Measurements from ENCODE around the gene CHPT1. TPM values are rescaled to one million over a fixed set of nuclear protein-coding genes. Genes with fewer than 3 reads are reported as not detected.

Gene CHPT1
- polyA plus RNA-seq, 1 donor from 2014 or later: 20.5 TPM

DNA sequence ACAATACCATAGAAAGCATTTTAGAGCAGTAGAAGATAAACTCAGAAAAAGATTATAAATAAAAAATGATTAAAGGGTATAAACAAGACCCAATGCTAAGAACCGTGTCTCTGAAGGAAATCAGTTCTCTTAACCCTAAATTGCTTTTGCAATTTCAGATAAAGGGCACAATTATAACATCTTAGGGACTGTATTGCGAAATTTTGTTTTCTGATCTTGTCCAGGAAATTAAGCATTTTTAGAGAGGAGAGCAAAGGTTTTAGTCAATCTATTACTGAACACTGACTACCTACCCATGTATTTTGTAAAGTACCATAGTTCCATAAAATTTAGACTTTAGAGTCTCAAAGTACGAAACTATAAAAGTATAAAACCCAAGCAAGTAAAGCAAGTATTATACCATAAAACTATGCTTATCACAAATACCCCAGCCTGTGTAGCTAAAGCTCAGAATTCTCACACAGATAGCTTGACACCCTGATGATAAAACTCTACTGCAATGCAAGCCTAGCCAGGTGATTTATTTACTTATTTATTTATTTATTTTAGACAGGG is 6.8 kb upstream of the CHPT1 start:
- Histone ChIP-seq H4K20me1 (ENCODE audit: insufficient read depth) (no peaks in the 10 kb centered on the region), H3K4me3 (ENCODE audit: low read length) (no peak overlapping the region), H3K4me2 (ENCODE audit: low read length) (no peak overlapping the region), H3K9me2 (ENCODE audit: insufficient read depth, low read length) (no peaks in the 10 kb centered on the region), H3K36me3 (ENCODE audit: insufficient read depth, low read length) (no peaks in the 10 kb centered on the region), H2AFZ (ENCODE audit: low read depth, low read length) (no peak overlapping the region), H3K79me2 (replicated peaks; ENCODE audit: insufficient read depth, low read length) (no peaks in the 10 kb centered on the region), H3K27ac (ENCODE audit: low read length) (no peak overlapping the region), H3K9ac (ENCODE audit: low read length) (no peak overlapping the region), H3K27me3 (ENCODE audit: insufficient read depth, low read depth, low read length) (no peaks in the 10 kb centered on the region), H3K9me3 (ENCODE audit: low read length) (no peaks in the 10 kb centered on the region), H3F3A (ENCODE audit: insufficient read depth, low read length, poor library complexity, severe bottlenecking) (no peaks in the 10 kb centered on the region)
- TF ChIP-seq CTCF (IDR thresholded peaks at IDR 0.05; ENCODE audit: poor library complexity, severe bottlenecking): no peak
- TF ChIP-seq, protein P1, sequence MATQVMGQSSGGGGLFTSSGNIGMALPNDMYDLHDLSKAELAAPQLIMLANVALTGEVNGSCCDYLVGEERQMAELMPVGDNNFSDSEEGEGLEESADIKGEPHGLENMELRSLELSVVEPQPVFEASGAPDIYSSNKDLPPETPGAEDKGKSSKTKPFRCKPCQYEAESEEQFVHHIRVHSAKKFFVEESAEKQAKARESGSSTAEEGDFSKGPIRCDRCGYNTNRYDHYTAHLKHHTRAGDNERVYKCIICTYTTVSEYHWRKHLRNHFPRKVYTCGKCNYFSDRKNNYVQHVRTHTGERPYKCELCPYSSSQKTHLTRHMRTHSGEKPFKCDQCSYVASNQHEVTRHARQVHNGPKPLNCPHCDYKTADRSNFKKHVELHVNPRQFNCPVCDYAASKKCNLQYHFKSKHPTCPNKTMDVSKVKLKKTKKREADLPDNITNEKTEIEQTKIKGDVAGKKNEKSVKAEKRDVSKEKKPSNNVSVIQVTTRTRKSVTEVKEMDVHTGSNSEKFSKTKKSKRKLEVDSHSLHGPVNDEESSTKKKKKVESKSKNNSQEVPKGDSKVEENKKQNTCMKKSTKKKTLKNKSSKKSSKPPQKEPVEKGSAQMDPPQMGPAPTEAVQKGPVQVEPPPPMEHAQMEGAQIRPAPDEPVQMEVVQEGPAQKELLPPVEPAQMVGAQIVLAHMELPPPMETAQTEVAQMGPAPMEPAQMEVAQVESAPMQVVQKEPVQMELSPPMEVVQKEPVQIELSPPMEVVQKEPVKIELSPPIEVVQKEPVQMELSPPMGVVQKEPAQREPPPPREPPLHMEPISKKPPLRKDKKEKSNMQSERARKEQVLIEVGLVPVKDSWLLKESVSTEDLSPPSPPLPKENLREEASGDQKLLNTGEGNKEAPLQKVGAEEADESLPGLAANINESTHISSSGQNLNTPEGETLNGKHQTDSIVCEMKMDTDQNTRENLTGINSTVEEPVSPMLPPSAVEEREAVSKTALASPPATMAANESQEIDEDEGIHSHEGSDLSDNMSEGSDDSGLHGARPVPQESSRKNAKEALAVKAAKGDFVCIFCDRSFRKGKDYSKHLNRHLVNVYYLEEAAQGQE (IDR thresholded peaks at IDR 0.05; ENCODE audit: borderline replicate concordance): no peak
- no peak for TF ChIP-seq MXI1 (conservative IDR thresholded peaks at IDR 0.05; ENCODE audit: poor library complexity, severe bottlenecking)
- no peak for TF ChIP-seq POLR2AphosphoS5 (IDR thresholded peaks at IDR 0.05)
- TF ChIP-seq TAF1 (IDR thresholded peaks at IDR 0.05; ENCODE audit: low read depth): no peak
- TF ChIP-seq SMC3 (conservative IDR thresholded peaks at IDR 0.05; ENCODE audit: poor library complexity): no peak
- TF ChIP-seq RAD21 (conservative IDR thresholded peaks at IDR 0.05): no peak
- no peak for TF ChIP-seq EP300 (conservative IDR thresholded peaks at IDR 0.05; ENCODE audit: poor library complexity, severe bottlenecking)
- TF ChIP-seq EZH2 (IDR thresholded peaks at IDR 0.05; ENCODE audit: borderline replicate concordance, insufficient read depth, low read length, poor library complexity, severe bottlenecking): no peak

DNA sequence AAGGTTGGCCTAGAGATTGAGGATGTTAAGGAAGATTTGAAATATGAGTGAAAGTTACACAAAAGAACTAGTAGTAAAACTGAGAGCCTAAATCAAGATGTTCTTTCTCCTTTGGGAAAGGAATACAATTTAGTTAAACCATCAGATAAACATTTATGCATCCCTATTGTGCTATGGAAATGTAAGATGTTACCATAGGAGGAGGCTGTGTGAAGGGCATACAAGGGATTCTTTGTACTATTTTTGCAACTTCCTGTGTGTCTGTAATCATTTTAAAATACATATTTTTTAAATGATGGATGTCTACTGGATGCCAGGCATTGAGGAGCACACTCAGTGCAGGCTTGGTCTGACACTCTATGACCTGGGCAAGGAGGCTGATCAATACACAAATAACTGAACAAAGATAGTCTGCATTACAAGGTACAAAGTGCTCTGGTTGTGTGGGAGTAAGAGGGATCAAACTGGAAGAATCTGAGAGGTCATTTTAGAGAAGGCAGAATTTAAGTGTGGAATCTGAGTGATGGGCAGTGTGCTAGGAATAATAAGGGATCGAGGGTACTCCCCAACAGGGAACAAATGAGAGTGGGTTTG is 5.8 kb upstream of the CHPT1 start:
- H3K36me3 ChIP-seq (ENCODE audit: insufficient read depth, low read length): no peaks in the 10 kb centered on the region
- no peak overlapping the region for H3K27ac ChIP-seq (ENCODE audit: low read length)
- H2AFZ ChIP-seq (ENCODE audit: low read depth, low read length): no peak overlapping the region
- no peaks in the 10 kb centered on the region for H3K27me3 ChIP-seq (ENCODE audit: insufficient read depth, low read depth, low read length)
- H3F3A ChIP-seq (ENCODE audit: insufficient read depth, low read length, poor library complexity, severe bottlenecking): no peaks in the 10 kb centered on the region
- no peak overlapping the region for H3K4me3 ChIP-seq (ENCODE audit: low read length)
- H3K9me2 ChIP-seq (ENCODE audit: insufficient read depth, low read length): no peaks in the 10 kb centered on the region
- H3K9ac ChIP-seq (ENCODE audit: low read length): no peak overlapping the region
- no peaks in the 10 kb centered on the region for H4K20me1 ChIP-seq (ENCODE audit: insufficient read depth)
- H3K79me2 ChIP-seq (replicated peaks; ENCODE audit: insufficient read depth, low read length): no peaks in the 10 kb centered on the region
- no peaks in the 10 kb centered on the region for H3K9me3 ChIP-seq (ENCODE audit: low read length)
- H3K4me2 ChIP-seq (ENCODE audit: low read length): no peak overlapping the region
- TF ChIP-seq CTCF (IDR thresholded peaks at IDR 0.05; ENCODE audit: poor library complexity, severe bottlenecking) (no peak), EP300 (conservative IDR thresholded peaks at IDR 0.05; ENCODE audit: poor library complexity, severe bottlenecking) (no peak), EZH2 (IDR thresholded peaks at IDR 0.05; ENCODE audit: borderline replicate concordance, insufficient read depth, low read length, poor library complexity, severe bottlenecking) (no peak), POLR2AphosphoS5 (IDR thresholded peaks at IDR 0.05) (no peak), MXI1 (conservative IDR thresholded peaks at IDR 0.05; ENCODE audit: poor library complexity, severe bottlenecking) (no peak), SMC3 (conservative IDR thresholded peaks at IDR 0.05; ENCODE audit: poor library complexity) (no peak)
- TF ChIP-seq, protein P1 (IDR thresholded peaks at IDR 0.05; ENCODE audit: borderline replicate concordance): no peak
